Breast epithelium (tissue), 3 donors: ENCODE measurements around the gene TENT4A.

Source experiments
- POLR2A ChIP-seq: fragments of 450-650 bp; IDR thresholded peaks from one replicate; pipeline ENCODE4 v1.6.1; 2016; ENCODE audit warnings: antibody characterized with exemption, mild to moderate bottlenecking, moderate library complexity
- POLR2AphosphoS5 ChIP-seq, 3 donors: sonication (generic); formaldehyde crosslinking; IDR thresholded peaks; one replicate each; pipeline ENCODE4 v1.6.1; 2017; ENCODE audit warnings: antibody characterized with exemption in 3 of 3
- TF ChIP-seq, protein P1 (sequence below), 3 donors: fragments of 450-650 bp; IDR thresholded peaks; one replicate each; pipeline ENCODE4 v1.5.1; 2016 to 2017; ENCODE audit warnings: antibody characterized with exemption in 3 of 3, mild to moderate bottlenecking in 3 of 3, moderate library complexity in 3 of 3

DNA sequence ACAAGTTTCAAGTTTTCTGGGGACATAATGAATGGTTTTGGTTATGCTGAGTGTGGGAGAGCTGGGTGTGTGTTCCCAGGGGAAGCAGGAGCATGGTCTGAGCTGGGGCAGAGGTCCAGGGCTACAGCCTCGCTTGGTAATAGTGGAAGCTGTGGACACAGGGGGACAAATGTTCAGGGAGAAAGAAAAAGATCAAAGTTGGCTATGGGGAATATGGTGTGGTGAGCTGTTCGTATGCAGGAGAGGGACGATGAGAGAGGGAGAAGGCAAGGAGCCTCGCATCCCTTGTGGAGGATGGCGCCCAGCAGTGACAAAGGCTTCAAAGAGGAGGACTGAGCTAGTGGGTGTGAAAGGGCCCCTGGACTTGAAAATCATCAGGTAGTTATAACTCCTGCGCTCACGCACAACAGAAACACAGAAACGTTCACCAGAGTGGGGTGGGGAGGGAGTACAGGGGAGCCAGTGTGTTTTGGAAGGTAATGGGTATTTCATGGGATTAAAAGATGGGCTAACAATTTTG is 77.2 kb downstream of the TENT4A start:
- TF ChIP-seq, protein P1, sequence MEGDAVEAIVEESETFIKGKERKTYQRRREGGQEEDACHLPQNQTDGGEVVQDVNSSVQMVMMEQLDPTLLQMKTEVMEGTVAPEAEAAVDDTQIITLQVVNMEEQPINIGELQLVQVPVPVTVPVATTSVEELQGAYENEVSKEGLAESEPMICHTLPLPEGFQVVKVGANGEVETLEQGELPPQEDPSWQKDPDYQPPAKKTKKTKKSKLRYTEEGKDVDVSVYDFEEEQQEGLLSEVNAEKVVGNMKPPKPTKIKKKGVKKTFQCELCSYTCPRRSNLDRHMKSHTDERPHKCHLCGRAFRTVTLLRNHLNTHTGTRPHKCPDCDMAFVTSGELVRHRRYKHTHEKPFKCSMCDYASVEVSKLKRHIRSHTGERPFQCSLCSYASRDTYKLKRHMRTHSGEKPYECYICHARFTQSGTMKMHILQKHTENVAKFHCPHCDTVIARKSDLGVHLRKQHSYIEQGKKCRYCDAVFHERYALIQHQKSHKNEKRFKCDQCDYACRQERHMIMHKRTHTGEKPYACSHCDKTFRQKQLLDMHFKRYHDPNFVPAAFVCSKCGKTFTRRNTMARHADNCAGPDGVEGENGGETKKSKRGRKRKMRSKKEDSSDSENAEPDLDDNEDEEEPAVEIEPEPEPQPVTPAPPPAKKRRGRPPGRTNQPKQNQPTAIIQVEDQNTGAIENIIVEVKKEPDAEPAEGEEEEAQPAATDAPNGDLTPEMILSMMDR (IDR thresholded peaks at IDR 0.05): no peak
- TF ChIP-seq POLR2A (no peak), POLR2AphosphoS5 (IDR thresholded peaks at IDR 0.05) (no peak)
